ENCODE measurements around the gene TOR4A.

TOR4A gene

GRCh38 chr9:137310189-137311052, 32.9 kb downstream of the TOR4A start:
- Histone ChIP-seq H3K36me3 (no peaks in the 10 kb centered on the region), H3K27me3 (ENCODE audit: insufficient read depth, low read depth, severe bottlenecking) (no peaks in the 10 kb centered on the region), H3K9me3 (ENCODE audit: severe bottlenecking) (no peaks in the 10 kb centered on the region), H3K4me3 (ENCODE audit: low read depth, low read length) (no peak overlapping the region), H3K27ac (peak overlapping the region; percentile 67)
- peak; percentile 88 for DNase-seq
- TF ChIP-seq CTCF (IDR thresholded peaks at IDR 0.05; ENCODE audit: low read depth, low read length) = no peak

- H3K36me3 ChIP-seq = no peaks in the 10 kb centered on the region
- no peak for TF ChIP-seq CTCF (IDR thresholded peaks at IDR 0.05; ENCODE audit: low read depth, low read length)
- H3K9me3 ChIP-seq (ENCODE audit: severe bottlenecking) = no peaks in the 10 kb centered on the region
- DNase-seq = peak; percentile 12
- peak overlapping the region; percentile 67 for H3K27ac ChIP-seq
- no peaks in the 10 kb centered on the region for H3K27me3 ChIP-seq (ENCODE audit: insufficient read depth, low read depth, severe bottlenecking)
- H3K4me3 ChIP-seq (ENCODE audit: low read depth, low read length) = no peak overlapping the region
These were observed 33.9 kb downstream of the TOR4A start for GRCh38 chr9:137311171-137311985.

- Histone ChIP-seq H3K36me3 (no peaks in the 10 kb centered on the region), H3K9me3 (ENCODE audit: severe bottlenecking) (no peaks in the 10 kb centered on the region), H3K4me3 (ENCODE audit: low read depth, low read length) (no peak overlapping the region), H3K27ac (peak overlapping the region; percentile 67), H3K27me3 (ENCODE audit: insufficient read depth, low read depth, severe bottlenecking) (no peaks in the 10 kb centered on the region)
- TF ChIP-seq CTCF (IDR thresholded peaks at IDR 0.05; ENCODE audit: low read depth, low read length) = no peak
- DNase-seq = no peak
These were observed 34.7 kb downstream of the TOR4A start for GRCh38 chr9:137311986-137312851.

GRCh38 chr9:137312852-137313325, 35.4 kb downstream of the TOR4A start:
- no peaks in the 10 kb centered on the region for H3K9me3 ChIP-seq (ENCODE audit: severe bottlenecking)
- no peak overlapping the region for H3K27ac ChIP-seq
- TF ChIP-seq CTCF (IDR thresholded peaks at IDR 0.05; ENCODE audit: low read depth, low read length) = no peak
- no peaks in the 10 kb centered on the region for H3K36me3 ChIP-seq
- no peaks in the 10 kb centered on the region for H3K27me3 ChIP-seq (ENCODE audit: insufficient read depth, low read depth, severe bottlenecking)
- no peak overlapping the region for H3K4me3 ChIP-seq (ENCODE audit: low read depth, low read length)
- DNase-seq = no peak

GRCh38 chr9:137313326-137313936, 35.9 kb downstream of the TOR4A start:
- TF ChIP-seq CTCF (IDR thresholded peaks at IDR 0.05; ENCODE audit: low read depth, low read length) = no peak
- Histone ChIP-seq H3K4me3 (ENCODE audit: low read depth, low read length) (no peak overlapping the region), H3K9me3 (ENCODE audit: severe bottlenecking) (no peaks in the 10 kb centered on the region), H3K27ac (no peak overlapping the region), H3K36me3 (no peaks in the 10 kb centered on the region), H3K27me3 (ENCODE audit: insufficient read depth, low read depth, severe bottlenecking) (no peaks in the 10 kb centered on the region)
- DNase-seq = no peak

Data from WERI-Rb-1 (cell line).